Measurements from ENCODE around the gene CARD11. TPM values are rescaled to one million over a fixed set of nuclear protein-coding genes. Genes with fewer than 3 reads are reported as not detected.

Gene CARD11
- total RNA-seq, 1 donor from 2014 or later = 5.7 TPM

GRCh38 chr7:3083350-3083749 is 39.7 kb upstream of the CARD11 start:
- H3K4me3 ChIP-seq = no peak overlapping the region
- no peaks in the 10 kb centered on the region for H3K27me3 ChIP-seq (ENCODE audit: low read depth)
- no peak overlapping the region for H3K27ac ChIP-seq
- TF ChIP-seq, protein P1, sequence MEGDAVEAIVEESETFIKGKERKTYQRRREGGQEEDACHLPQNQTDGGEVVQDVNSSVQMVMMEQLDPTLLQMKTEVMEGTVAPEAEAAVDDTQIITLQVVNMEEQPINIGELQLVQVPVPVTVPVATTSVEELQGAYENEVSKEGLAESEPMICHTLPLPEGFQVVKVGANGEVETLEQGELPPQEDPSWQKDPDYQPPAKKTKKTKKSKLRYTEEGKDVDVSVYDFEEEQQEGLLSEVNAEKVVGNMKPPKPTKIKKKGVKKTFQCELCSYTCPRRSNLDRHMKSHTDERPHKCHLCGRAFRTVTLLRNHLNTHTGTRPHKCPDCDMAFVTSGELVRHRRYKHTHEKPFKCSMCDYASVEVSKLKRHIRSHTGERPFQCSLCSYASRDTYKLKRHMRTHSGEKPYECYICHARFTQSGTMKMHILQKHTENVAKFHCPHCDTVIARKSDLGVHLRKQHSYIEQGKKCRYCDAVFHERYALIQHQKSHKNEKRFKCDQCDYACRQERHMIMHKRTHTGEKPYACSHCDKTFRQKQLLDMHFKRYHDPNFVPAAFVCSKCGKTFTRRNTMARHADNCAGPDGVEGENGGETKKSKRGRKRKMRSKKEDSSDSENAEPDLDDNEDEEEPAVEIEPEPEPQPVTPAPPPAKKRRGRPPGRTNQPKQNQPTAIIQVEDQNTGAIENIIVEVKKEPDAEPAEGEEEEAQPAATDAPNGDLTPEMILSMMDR (IDR thresholded peaks at IDR 0.05) = no peak
- H3K36me3 ChIP-seq = no peaks in the 10 kb centered on the region
- no peaks in the 10 kb centered on the region for H3K9me3 ChIP-seq
- ATAC-seq (no peak), DNase-seq (no peak)
- intact Hi-C loops (cut with DNase I) = no loop called here
- no peaks in the 10 kb centered on the region for H3K4me1 ChIP-seq

- intact Hi-C loops (cut with DNase I) = no loop called here
- Histone ChIP-seq H3K36me3 (no peaks in the 10 kb centered on the region), H3K4me1 (no peaks in the 10 kb centered on the region), H3K27me3 (ENCODE audit: low read depth) (no peaks in the 10 kb centered on the region), H3K4me3 (no peak overlapping the region), H3K9me3 (no peaks in the 10 kb centered on the region), H3K27ac (no peak overlapping the region)
- ATAC-seq (no peak), DNase-seq (no peak)
- TF ChIP-seq, protein P1 (IDR thresholded peaks at IDR 0.05) = no peak
Measured at GRCh38 chr7:3082831-3083230, 39.2 kb upstream of the CARD11 start.

DNA sequence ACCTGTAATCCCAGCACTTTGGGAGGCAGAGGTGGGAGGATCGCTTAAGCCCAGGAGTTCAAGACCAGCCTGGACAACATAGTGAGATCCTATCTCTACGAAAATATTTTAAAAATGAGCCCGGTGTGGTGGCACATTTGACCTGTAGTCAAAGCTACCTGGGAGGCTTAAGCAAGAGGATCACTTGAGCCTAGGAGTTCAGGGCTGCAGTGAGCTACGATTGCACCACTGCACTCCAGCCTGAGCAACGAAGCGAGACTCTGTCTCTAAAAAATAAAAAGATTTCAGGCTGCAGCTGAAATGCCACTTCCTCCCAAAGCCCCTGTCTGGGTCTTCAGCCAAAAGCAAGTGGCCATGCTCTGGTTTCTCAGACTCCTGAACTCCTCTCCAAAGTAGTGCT is 38.7 kb upstream of the CARD11 start:
- Histone ChIP-seq H3K36me3 (no peaks in the 10 kb centered on the region), H3K27me3 (ENCODE audit: low read depth) (no peaks in the 10 kb centered on the region), H3K27ac (no peak overlapping the region), H3K4me3 (no peak overlapping the region), H3K4me1 (no peaks in the 10 kb centered on the region), H3K9me3 (no peaks in the 10 kb centered on the region)
- no peak for ATAC-seq
- intact Hi-C loops (cut with DNase I) = no loop called here
- DNase-seq = no peak
- TF ChIP-seq, protein P1 (IDR thresholded peaks at IDR 0.05) = no peak

GRCh38 chr7:3080106-3080505 is 36.4 kb upstream of the CARD11 start:
- H3K4me3 ChIP-seq = no peak overlapping the region

GRCh38 chr7:3078514-3078913 is 34.8 kb upstream of the CARD11 start:
- Histone ChIP-seq H3K27ac (no peak overlapping the region), H3K9me3 (peaks cover 9% of the 10 kb centered on the region), H3K4me3 (no peak overlapping the region), H3K27me3 (ENCODE audit: low read depth) (no peaks in the 10 kb centered on the region), H3K4me1 (no peaks in the 10 kb centered on the region), H3K36me3 (no peaks in the 10 kb centered on the region)
- ATAC-seq = no peak
- intact Hi-C loops (cut with DNase I) = no loop called here
- DNase-seq = no peak
- TF ChIP-seq, protein P1 (IDR thresholded peaks at IDR 0.05) = no peak

More at GRCh38 chr7:3080106-3080505, 36.4 kb upstream of the CARD11 start:
- Histone ChIP-seq H3K4me1 (no peaks in the 10 kb centered on the region), H3K9me3 (peaks cover 9% of the 10 kb centered on the region), H3K27me3 (ENCODE audit: low read depth) (no peaks in the 10 kb centered on the region), H3K27ac (no peak overlapping the region), H3K36me3 (no peaks in the 10 kb centered on the region)
- DNase-seq (no peak), ATAC-seq (no peak)
- intact Hi-C loops (cut with DNase I) = no loop called here
- TF ChIP-seq, protein P1 (IDR thresholded peaks at IDR 0.05) = no peak

GRCh38 chr7:3076700-3077099 is 33.0 kb upstream of the CARD11 start:
- DNase-seq (no peak), ATAC-seq (no peak)
- intact Hi-C loops (cut with DNase I) = no loop called here
- Histone ChIP-seq H3K4me3 (no peak overlapping the region), H3K4me1 (no peaks in the 10 kb centered on the region), H3K27me3 (ENCODE audit: low read depth) (no peaks in the 10 kb centered on the region), H3K36me3 (no peaks in the 10 kb centered on the region), H3K9me3 (peaks cover 9% of the 10 kb centered on the region), H3K27ac (no peak overlapping the region)
- TF ChIP-seq, protein P1 (IDR thresholded peaks at IDR 0.05) = no peak
